ENCODE data around the gene RNF212B. TPM values are rescaled to one million over a fixed set of nuclear protein-coding genes. Genes with fewer than 3 reads are reported as not detected.
"Not testable (repeated sequence)": the region's sequence is repeated elsewhere in the genome, so short reads cannot be mapped to it uniquely, and the experiment has no call there.

The RNF212B gene
- polyA plus RNA-seq, 2 of the 4 experiments (the other 2 are of a cell fraction) = not detected

GRCh38 chr14:23217032-23218020 is 20.4 kb upstream of the RNF212B start:
- ATAC-seq (no peak), FAIRE-seq (no peak), DNase-seq (ENCODE audit: low read depth in 1 of 2, low spot score in 1 of 2) (no peak)
- TF ChIP-seq MAZ (IDR thresholded peaks at IDR 0.05; ENCODE audit: borderline replicate concordance, low read depth, low read length) = no peak
- no peak for TF ChIP-seq REST (IDR thresholded peaks at IDR 0.05)
- no peak for TF ChIP-seq CHD2 (IDR thresholded peaks at IDR 0.05; ENCODE audit: low read length, partially characterized antibody)
- Histone ChIP-seq H3K9me3 (peaks cover 15% of the 10 kb centered on the region), H3K4me1 (no peaks in the 10 kb centered on the region), H3K4me3 (no peak overlapping the region), H3K4me2 (no peak overlapping the region), H3K27ac (no peak overlapping the region)
- ChIA-PET CTCF (interaction anchor here (1.5 to 2.2 kb wide), 2 partner anchors 10 to 97 kb away, joined by 6 to 9 read pairs; no protein-coding TSS in a partner anchor), POLR2A (no interaction called here)
- 69% methylated on average over 6 of the region's 6 CpGs for WGBS (ENCODE audit: missing lambda C conversion rate)

- POLR2A ChIA-PET = no interaction called here
- CTCF ChIA-PET = interaction anchor here (0.7 to 1.0 kb wide), 3 partner anchors 33 to 99 kb away, joined by 3 to 5 read pairs (median 3); no protein-coding TSS in a partner anchor
- ATAC-seq (no peak), DNase-seq (ENCODE audit: low read depth in 1 of 2, low spot score in 1 of 2) (no peak), FAIRE-seq (peak; percentile 73)
- no peaks in the 10 kb centered on the region for H3K4me1 ChIP-seq
- H3K27ac ChIP-seq = no peak overlapping the region
- 88% methylated on average over 3 of the region's 3 CpGs for WGBS (ENCODE audit: missing lambda C conversion rate)
- no peak overlapping the region for H3K4me2 ChIP-seq
- peaks cover 15% of the 10 kb centered on the region for H3K9me3 ChIP-seq
- TF ChIP-seq KDM5A (IDR thresholded peaks at IDR 0.05) = no peak
- TF ChIP-seq HOXB5 (CRISPR knock-in tag; IDR thresholded peaks at IDR 0.05) = no peak
- no peak overlapping the region for H3K4me3 ChIP-seq
Measured at GRCh38 chr14:23219075-23219474, 18.7 kb upstream of the RNF212B start.

GRCh38 chr14:23224958-23225357 is 12.8 kb upstream of the RNF212B start:
- WGBS (ENCODE audit: missing lambda C conversion rate) = 3% methylated on average over 1 of the region's 1 CpG
- DNase-seq (ENCODE audit: low read depth in 1 of 2, low spot score in 1 of 2); ATAC-seq; H3K4me3 ChIP-seq; POLR2A ChIA-PET; H3K4me1 ChIP-seq; H3K27ac ChIP-seq; FAIRE-seq; H3K4me2 ChIP-seq: not testable (repeated sequence)
- CTCF ChIA-PET = interaction anchor here (1.1 kb wide), 1 partner anchor 105 kb away, joined by 6 read pairs; no protein-coding TSS in a partner anchor
- peaks cover 13% of the 10 kb centered on the region; the same call in 2 of the 3 replicates for H3K9me3 ChIP-seq

DNA sequence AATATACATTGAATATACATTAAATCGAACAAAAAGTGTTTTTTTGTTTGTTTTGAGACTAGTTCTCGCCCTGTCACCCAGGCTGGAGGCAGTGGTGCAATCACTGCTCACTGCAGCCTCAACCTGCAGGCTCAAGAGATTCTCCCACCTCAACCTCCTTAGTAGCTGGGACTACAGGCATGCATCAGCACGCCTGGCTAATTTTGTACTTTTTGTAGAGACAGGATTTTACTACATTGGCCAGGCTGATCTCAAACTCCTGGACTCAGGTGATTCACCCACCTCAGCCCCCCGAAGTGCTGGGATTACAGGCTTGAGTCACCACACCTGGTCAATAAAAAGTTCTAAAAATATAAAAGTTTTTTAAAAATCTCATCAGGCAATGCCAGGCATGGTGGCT is 10.2 kb upstream of the RNF212B start:
- Histone ChIP-seq H3K4me3 (no peak overlapping the region), H3K4me2 (no peak overlapping the region), H3K9me3 (peaks cover 16% of the 10 kb centered on the region; the same call in 2 of the 3 replicates), H3K27ac (no peak overlapping the region), H3K4me1 (no peaks in the 10 kb centered on the region)
- FAIRE-seq (no peak), ATAC-seq (no peak), DNase-seq (ENCODE audit: low read depth in 1 of 2, low spot score in 1 of 2) (no peak)
- ChIA-PET CTCF (interaction anchor here (0.7 to 1.3 kb wide), 2 partner anchors 22 to 37 kb away, joined by 3 to 4 read pairs; no protein-coding TSS in a partner anchor), POLR2A (interaction anchor here (0.6 kb wide), 1 partner anchor 1202 kb away, joined by 3 read pairs; the partner anchor contains the start of gene KHNYN)
- TF ChIP-seq CTCF (IDR thresholded peaks at IDR 0.05) (no peak), CBX8 (IDR thresholded peaks at IDR 0.05) (no peak), KDM5A (IDR thresholded peaks at IDR 0.05) (no peak), REST (IDR thresholded peaks at IDR 0.05) (no peak), HOXB13 (CRISPR knock-in tag; IDR thresholded peaks at IDR 0.05; ENCODE audit: low read depth) (no peak), PBX3 (IDR thresholded peaks at IDR 0.05) (no peak), HOXB5 (CRISPR knock-in tag; IDR thresholded peaks at IDR 0.05) (no peak), FOSB (CRISPR knock-in tag; IDR thresholded peaks at IDR 0.05) (no peak), ZSCAN20 (CRISPR knock-in tag; IDR thresholded peaks at IDR 0.05) (no peak), JUN (IDR thresholded peaks at IDR 0.05) (no peak), ESRRA (IDR thresholded peaks at IDR 0.05; ENCODE audit: borderline replicate concordance, low read length) (no peak), NPAS2 (CRISPR knock-in tag; IDR thresholded peaks at IDR 0.05; ENCODE audit: borderline replicate concordance) (no peak), RNF2 (IDR thresholded peaks at IDR 0.05; ENCODE audit: borderline replicate concordance, low read depth) (no peak)
- 15% methylated on average over 4 of the region's 4 CpGs for WGBS (ENCODE audit: missing lambda C conversion rate)
